ENCODE data around the gene SLC23A3.

Gene SLC23A3

GRCh38 chr2:219175486-219175885 is 5.7 kb upstream of the SLC23A3 start:
- no peak for DNase-seq

- no peak for DNase-seq
Observed at GRCh38 chr2:219174801-219175200, 5.0 kb upstream of the SLC23A3 start.

- no peak for DNase-seq
Observed at GRCh38 chr2:219174146-219174545, 4.3 kb upstream of the SLC23A3 start.

GRCh38 chr2:219173176-219173575 is 3.3 kb upstream of the SLC23A3 start:
- no peak for DNase-seq

GRCh38 chr2:219172231-219173154 is 2.7 kb upstream of the SLC23A3 start:
- no peak for DNase-seq

GRCh38 chr2:219171231-219171651 is 1.4 kb upstream of the SLC23A3 start:
- DNase-seq, result peak; percentile 22

- DNase-seq, result no peak
Observed at GRCh38 chr2:219168932-219169331, 897 bp downstream of the SLC23A3 start.

- no peak for DNase-seq
Observed at GRCh38 chr2:219168526-219168925, 1.3 kb downstream of the SLC23A3 start.

- no peak for DNase-seq
Observed at GRCh38 chr2:219167997-219168396, 1.8 kb downstream of the SLC23A3 start.

- no peak for DNase-seq
Observed at GRCh38 chr2:219165058-219165911, 4.5 kb downstream of the SLC23A3 start.

GRCh38 chr2:219163156-219163555 is 6.7 kb downstream of the SLC23A3 start:
- no peak for DNase-seq

GRCh38 chr2:219161097-219161496 is 8.7 kb downstream of the SLC23A3 start:
- no peak for DNase-seq

- peak; percentile 88 for DNase-seq
Observed at GRCh38 chr2:219160186-219161017, 9.4 kb downstream of the SLC23A3 start, which contains the start of gene NHEJ1. NHEJ1 (minus strand) TSS chr2:219160815; CDS start chr2:219158362, 2,453 bp downstream.

GRCh38 chr2:219159771-219160185 is 10.1 kb downstream of the SLC23A3 start:
- no peak for DNase-seq

- no peak for DNase-seq
Observed at GRCh38 chr2:219158586-219158985, 11.2 kb downstream of the SLC23A3 start.

GRCh38 chr2:219158025-219158424 is 11.8 kb downstream of the SLC23A3 start:
- no peak for DNase-seq

GRCh38 chr2:219157396-219157795 is 12.4 kb downstream of the SLC23A3 start:
- DNase-seq, result no peak

- peak; percentile 77 for DNase-seq
Observed at GRCh38 chr2:219155054-219155644, 14.7 kb downstream of the SLC23A3 start.

- no peak for DNase-seq
Observed at GRCh38 chr2:219149667-219150066, 20.2 kb downstream of the SLC23A3 start.

- no peak for DNase-seq
Observed at GRCh38 chr2:219142329-219142728, 27.5 kb downstream of the SLC23A3 start.

GRCh38 chr2:219140722-219141121 is 29.1 kb downstream of the SLC23A3 start:
- DNase-seq, result no peak

- DNase-seq, result no peak
Observed at GRCh38 chr2:219133976-219134375, 35.9 kb downstream of the SLC23A3 start.

Measured in NCI-H1436 (cell line).